NCI-H748 (cell line): ENCODE measurements around the gene NFS1.
"Not testable (repeated sequence)": the region's sequence is repeated elsewhere in the genome, so short reads cannot be mapped to it uniquely, and the experiment has no call there.

Source experiments
- DNase-seq: peaks from one replicate; lab custom pipeline; 2025; ENCODE audit not compliant: unreplicated experiment; lab: John Stamatoyannopoulos, UW

The NFS1 gene

GRCh38 chr20:35699127-35699956 is at the start of gene NFS1, which contains the start of gene ROMO1:
NFS1 (minus strand) TSS chr20:35699352; CDS start chr20:35699288, 64 bp downstream.
ROMO1 (plus strand) TSS chr20:35699405; CDS start chr20:35699633, 228 bp downstream.
- peak; percentile 86 for DNase-seq

- not testable (repeated sequence) for DNase-seq
Observed at GRCh38 chr20:35744492-35744841, 45.3 kb upstream of the NFS1 start.

GRCh38 chr20:35743693-35744491 is 44.7 kb upstream of the NFS1 start:
- no peak for DNase-seq

GRCh38 chr20:35742741-35743523 is 43.8 kb upstream of the NFS1 start:
- peak; percentile 46 for DNase-seq

GRCh38 chr20:35741892-35742740 is 43.0 kb upstream of the NFS1 start, which contains the start of gene RBM39:
RBM39 (minus strand) TSS chr20:35742260; CDS start chr20:35740874, 1,386 bp downstream.
- DNase-seq: peak; percentile 100

DNA sequence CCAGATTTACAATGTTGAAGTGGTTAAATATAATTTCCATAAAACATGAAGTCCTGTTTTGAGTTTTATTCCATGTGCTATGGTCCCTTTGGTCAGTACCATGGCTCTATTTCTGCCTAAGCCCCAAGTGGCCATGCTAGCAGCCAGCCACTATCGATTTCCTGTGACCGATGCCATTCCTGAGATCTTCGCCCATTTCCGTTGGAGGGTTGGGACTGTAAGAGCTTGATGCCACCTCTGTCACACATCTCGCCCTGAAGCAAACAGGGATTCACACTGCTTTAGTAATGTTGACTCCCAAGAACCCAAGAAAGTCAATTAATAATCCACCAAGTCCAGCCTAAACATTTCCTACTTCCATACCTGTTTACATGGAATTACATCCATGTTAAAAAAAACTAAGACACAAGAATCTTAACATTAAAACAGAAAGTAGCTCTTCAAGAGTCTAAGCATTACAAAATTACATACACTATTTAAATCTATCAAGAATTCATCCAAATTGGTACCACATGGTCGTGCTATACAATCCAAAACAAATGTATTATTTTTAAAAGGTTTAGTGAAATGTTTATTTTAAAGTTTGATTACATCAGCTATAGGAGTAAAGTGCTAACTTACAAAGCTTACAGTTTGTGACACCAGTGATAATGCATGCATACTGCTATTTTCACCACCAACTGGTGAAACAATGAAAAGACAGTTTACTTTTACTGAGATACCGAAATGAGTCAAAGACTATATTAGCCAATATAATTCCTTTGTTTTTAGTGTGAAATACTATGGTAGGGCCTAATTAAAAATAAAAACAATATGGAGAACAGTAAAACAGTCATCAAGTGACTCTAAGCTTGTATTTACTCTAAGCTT is 40.4 kb upstream of the NFS1 start:
- no peak for DNase-seq

- no peak for DNase-seq
Observed at GRCh38 chr20:35738410-35739179, 39.4 kb upstream of the NFS1 start.

DNA sequence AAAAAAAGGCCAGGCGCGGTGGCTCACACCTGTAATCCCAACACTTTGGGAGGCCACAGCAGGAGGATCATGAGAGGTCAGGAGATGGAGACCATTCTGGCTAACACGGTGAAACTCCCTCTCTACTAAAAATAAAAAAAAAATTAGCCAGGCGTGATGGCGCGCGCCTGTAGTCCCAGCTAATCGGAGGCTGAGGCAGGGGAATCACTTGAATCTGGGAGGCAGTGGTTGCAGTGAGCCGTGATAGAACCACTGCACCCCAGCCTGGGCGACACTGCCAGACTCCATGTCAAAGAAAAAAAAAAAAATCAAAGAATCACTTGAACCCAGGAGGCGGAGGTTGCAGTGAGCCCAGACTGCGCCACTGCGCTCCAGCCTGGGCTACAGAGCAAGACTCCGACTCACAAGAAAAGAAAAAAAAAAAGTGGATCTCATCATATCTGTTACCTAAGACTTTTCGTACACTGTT is 38.7 kb upstream of the NFS1 start:
- no peak for DNase-seq

- DNase-seq: no peak
Observed at GRCh38 chr20:35735826-35736470, 36.8 kb upstream of the NFS1 start.

DNA sequence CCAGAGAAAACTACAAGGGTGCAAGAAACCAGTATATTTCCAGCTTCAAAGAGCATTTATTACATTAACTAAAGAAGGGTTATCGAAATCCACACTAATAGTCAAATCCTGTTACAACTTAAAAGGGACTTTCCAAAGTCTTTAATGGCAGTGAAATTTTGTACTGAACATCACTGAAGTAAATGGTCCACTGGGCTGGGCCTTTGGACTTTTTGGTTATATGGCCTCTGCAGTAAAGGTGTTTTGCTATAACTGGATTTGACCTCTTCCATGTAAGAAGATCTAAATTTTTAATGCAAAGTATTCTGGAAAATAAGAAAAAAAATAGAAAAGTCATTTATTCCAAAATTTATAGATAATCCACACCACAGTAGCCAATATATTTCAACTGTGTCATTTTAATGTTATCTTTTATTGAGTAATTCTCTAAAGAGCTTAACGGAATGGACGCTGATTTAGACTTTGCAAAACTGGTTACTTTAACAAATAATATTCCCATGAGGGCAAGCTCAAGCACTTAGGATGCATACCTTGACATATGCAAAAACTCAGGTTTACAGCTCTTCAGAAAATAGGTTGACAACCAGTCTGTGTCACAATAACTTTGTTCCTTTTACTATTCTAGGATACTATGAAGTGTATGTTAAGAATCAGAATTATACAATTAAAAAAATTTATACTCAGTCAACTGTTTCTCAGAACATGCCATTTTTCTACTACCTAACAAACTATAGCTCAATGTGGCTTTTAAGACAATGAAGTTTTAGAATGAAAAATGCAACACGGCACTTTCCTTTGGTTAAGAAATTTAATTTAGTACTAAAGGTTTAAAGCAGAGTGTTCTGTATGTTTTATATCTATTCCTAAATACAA is 35.9 kb upstream of the NFS1 start:
- no peak for DNase-seq

GRCh38 chr20:35734374-35734773 is 35.2 kb upstream of the NFS1 start:
- DNase-seq: no peak

- DNase-seq: no peak
Observed at GRCh38 chr20:35732644-35732982, 33.5 kb upstream of the NFS1 start.

- DNase-seq: no peak
Observed at GRCh38 chr20:35731862-35732643, 32.9 kb upstream of the NFS1 start.

DNA sequence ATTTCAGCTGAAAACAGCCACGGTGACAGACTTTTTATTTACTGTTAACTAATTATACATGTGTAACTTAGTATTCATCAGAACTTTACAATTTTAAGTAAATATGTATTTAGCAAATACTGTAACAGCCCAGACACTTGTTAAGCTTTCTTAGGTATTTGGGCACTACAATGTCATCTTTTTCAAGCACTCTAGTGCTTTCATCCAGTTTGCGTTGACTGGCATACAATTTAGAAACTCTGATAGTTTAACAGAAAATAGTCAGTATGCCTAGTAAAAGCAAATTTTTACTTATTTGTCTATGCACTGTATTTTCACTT is 32.3 kb upstream of the NFS1 start:
- DNase-seq: no peak

- no peak for DNase-seq
Observed at GRCh38 chr20:35730583-35731468, 31.7 kb upstream of the NFS1 start.
